Fibroblast of lung (primary cell): Measurements from ENCODE around the gene ITGA5. TPM values are rescaled to one million over a fixed set of nuclear protein-coding genes. Genes with fewer than 3 reads are reported as not detected.

Experiments used
- DNase-seq, 2 donors: peaks; one replicate each; pipeline versions ENCODE4 v3.0.0 to v3.0.0-alpha.2; 2010; ENCODE audit warnings: low read depth in 2 of 2
- H2AFZ ChIP-seq: 2 replicates; pipeline ENCODE4 v1.5.1; 2012; ENCODE audit warnings: low read length, control low read depth, inconsistent platforms
- H3K27ac ChIP-seq: 2 replicates; pipeline ENCODE4 v1.5.1; 2011; ENCODE audit warnings: low read length, control low read depth; ENCODE audit not compliant: insufficient read depth
- H3K27me3 ChIP-seq: 2 replicates; pipeline ENCODE4 v1.5.1; 2011; ENCODE audit warnings: mild to moderate bottlenecking, low read length; ENCODE audit not compliant: control insufficient read depth, insufficient read depth
- H3K36me3 ChIP-seq: 2 replicates; pipeline ENCODE4 v1.5.1; 2011; ENCODE audit warnings: low read length; ENCODE audit not compliant: control insufficient read depth, insufficient read depth
- H3K4me1 ChIP-seq: 2 replicates; pipeline ENCODE4 v1.5.1; 2011; ENCODE audit warnings: low read length; ENCODE audit not compliant: control insufficient read depth, insufficient read depth; ENCODE audit errors: extremely low read depth
- H3K4me2 ChIP-seq: 2 replicates; pipeline ENCODE4 v1.5.1; 2011; ENCODE audit warnings: low read length, control low read depth; ENCODE audit not compliant: insufficient read depth; ENCODE audit errors: extremely low read depth
- H3K4me3 ChIP-seq, 4 experiments: fragments of 200-600 bp in 1 of 4; sonication (generic) in 1 of 4; replicated peaks in 1 of 4; 2 replicates each; pipeline ENCODE4 v1.5.1; 2011 to 2016; ENCODE audit warnings: low read length in 4 of 4, low read depth in 3 of 4, mild to moderate bottlenecking in 3 of 4, control low read depth in 2 of 4, inconsistent platforms in 1 of 4, mixed read lengths in 1 of 4; ENCODE audit not compliant: insufficient read depth in 1 of 4; ENCODE audit errors: control extremely low read depth in 1 of 4
- H3K79me2 ChIP-seq: 2 replicates; pipeline ENCODE4 v1.5.1; 2012; ENCODE audit warnings: mild to moderate bottlenecking, low read length, inconsistent platforms; ENCODE audit not compliant: control insufficient read depth, insufficient read depth
- H3K9ac ChIP-seq: 2 replicates; pipeline ENCODE4 v1.5.1; 2011; ENCODE audit warnings: mild to moderate bottlenecking, low read length, control low read depth; ENCODE audit not compliant: insufficient read depth
- H3K9me3 ChIP-seq: 2 replicates; pipeline ENCODE4 v1.5.1; 2012; ENCODE audit warnings: low read depth, low read length; ENCODE audit not compliant: control insufficient read depth, insufficient read depth
- H4K20me1 ChIP-seq: 2 replicates; pipeline ENCODE4 v1.5.1; 2011; ENCODE audit warnings: low read length; ENCODE audit not compliant: control insufficient read depth, insufficient read depth; ENCODE audit errors: extremely low read depth
- CTCF ChIP-seq, 2 donors: IDR thresholded peaks in 1 of 2; conservative IDR thresholded peaks in 1 of 2; 1 replicate in 1 of 2; 2 replicates in 1 of 2; pipeline ENCODE4 v1.5.1; 2011 to 2012; ENCODE audit warnings: low read length in 2 of 2, control low read depth in 1 of 2, inconsistent platforms in 1 of 2, low read depth in 1 of 2, mild to moderate bottlenecking in 1 of 2
- EZH2 ChIP-seq: IDR thresholded peaks from 2 replicates; pipeline ENCODE4 v1.5.1; 2012; ENCODE audit warnings: low read length, control low read depth, mild to moderate bottlenecking; ENCODE audit errors: missing control alignments
- polyA plus RNA-seq, 2 donors: library from polyadenylated mRNA; depleted of rRNA in 1 of 2; stranded (reverse) in 1 of 2; unstranded in 1 of 2; fragments of >200 nt; gene quantifications; 2 replicates each; pipeline ENCODE4 v1.2.1, GENCODE V29; 2011 to 2012; ENCODE audit warnings: missing spikeins in 1 of 2
- total RNA-seq: library from RNA; depleted of rRNA; stranded (reverse); fragments of >200 nt; gene quantifications from 2 replicates; pipeline ENCODE4 v1.2.1, GENCODE V29; 2014

Gene ITGA5
- total and polyA plus RNA-seq, 2 donors (not counting 1 experiment from before 2014, with no cell fraction given): 199 to 232 TPM

GRCh38 chr12:54376596-54376995, 42.5 kb downstream of the ITGA5 start:
- H3K27ac ChIP-seq: no peak overlapping the region
- H3K27me3 ChIP-seq: no peaks in the 10 kb centered on the region
- H3K9ac ChIP-seq: no peak overlapping the region
- no peaks in the 10 kb centered on the region for H3K36me3 ChIP-seq
- no peak for DNase-seq
- no peaks in the 10 kb centered on the region for H3K79me2 ChIP-seq
- H2AFZ ChIP-seq: no peak overlapping the region
- no peak for TF ChIP-seq CTCF (conservative IDR thresholded peaks at IDR 0.05 in 1 of 2, IDR thresholded peaks at IDR 0.05 in 1 of 2; ENCODE audit: low read depth in 1 of 2, low read length in 2 of 2)
- no peak for TF ChIP-seq EZH2
- H3K4me1 ChIP-seq: peaks cover 9% of the 10 kb centered on the region
- no peaks in the 10 kb centered on the region for H3K9me3 ChIP-seq
- no peak overlapping the region for H3K4me3 ChIP-seq
- no peaks in the 10 kb centered on the region for H4K20me1 ChIP-seq
- no peak overlapping the region for H3K4me2 ChIP-seq

- peaks cover 13% of the 10 kb centered on the region for H3K4me1 ChIP-seq
- H3K9me3 ChIP-seq: no peaks in the 10 kb centered on the region
- TF ChIP-seq EZH2 (no peak), CTCF (conservative IDR thresholded peaks at IDR 0.05 in 1 of 2, IDR thresholded peaks at IDR 0.05 in 1 of 2; ENCODE audit: low read depth in 1 of 2, low read length in 2 of 2) (no peak)
- H3K4me3 ChIP-seq: no peak overlapping the region
- no peak for DNase-seq
- H3K4me2 ChIP-seq: no peak overlapping the region
- no peaks in the 10 kb centered on the region for H3K79me2 ChIP-seq
- H4K20me1 ChIP-seq: no peaks in the 10 kb centered on the region
- no peak overlapping the region for H3K27ac ChIP-seq
- H2AFZ ChIP-seq: no peak overlapping the region
- H3K9ac ChIP-seq: no peak overlapping the region
- no peaks in the 10 kb centered on the region for H3K36me3 ChIP-seq
- no peaks in the 10 kb centered on the region for H3K27me3 ChIP-seq
These were observed 43.8 kb downstream of the ITGA5 start for GRCh38 chr12:54375259-54375579.

GRCh38 chr12:54374562-54375258, 44.4 kb downstream of the ITGA5 start:
- Histone ChIP-seq H3K36me3 (no peaks in the 10 kb centered on the region), H3K9me3 (no peaks in the 10 kb centered on the region), H4K20me1 (no peaks in the 10 kb centered on the region), H3K27me3 (no peaks in the 10 kb centered on the region), H3K4me3 (no peak overlapping the region), H3K9ac (no peak overlapping the region), H3K27ac (no peak overlapping the region), H3K4me2 (no peak overlapping the region), H2AFZ (no peak overlapping the region), H3K79me2 (no peaks in the 10 kb centered on the region), H3K4me1 (peaks cover 13% of the 10 kb centered on the region)
- no peak for DNase-seq
- no peak for TF ChIP-seq CTCF (conservative IDR thresholded peaks at IDR 0.05 in 1 of 2, IDR thresholded peaks at IDR 0.05 in 1 of 2; ENCODE audit: low read depth in 1 of 2, low read length in 2 of 2)
- TF ChIP-seq EZH2: no peak
